HepG2 (cell line): ENCODE measurements around the gene P2RX2. TPM values are rescaled to one million over a fixed set of nuclear protein-coding genes. Genes with fewer than 3 reads are reported as not detected.
A peak's percentile ranks its signal among the peaks of the same experiment; 100 is the strongest.

Source experiments
- ATAC-seq: fragments of 200-7000 bp; cut with Tn5 transposase; 3 replicates; pipeline ENCODE4 v1.9.1; 2020; ENCODE audit warnings: mild to moderate bottlenecking, moderate library complexity
- BruUV-seq: library from RNA; stranded (reverse); fragments of 400-500 nt; replicated peaks from 2 replicates; lab custom pipeline; 2021; lab: Mats Ljungman, UMichigan
- CTCF ChIA-PET: fragments of 300-600 bp; formaldehyde crosslinking; extraction: SDS; loops from one replicate; lab custom pipeline; 2021; ENCODE audit warnings: low total read pairs, inconsistent platforms, low intra/inter-chr PET ratio; lab: Yijun Ruan, JAX
- POLR2A ChIA-PET: fragments of 350-600 bp; sonication (Branson Sonifier 250); formaldehyde crosslinking; loops from one replicate; lab custom pipeline; 2020; ENCODE audit warnings: antibody characterized with exemption, inconsistent platforms; lab: Yijun Ruan, JAX
- DNase-seq: peaks from one replicate; pipeline ENCODE4 v3.0.0-alpha.2; 2015; ENCODE audit warnings: low spot score
- FAIRE-seq: peaks from 3 replicates; lab custom pipeline; 2011; peaks lifted over from hg19 to GRCh38; lab: Jason Lieb, UNC
- H2AFZ ChIP-seq: one replicate; pipeline ENCODE4 v1.6.1; 2011; ENCODE audit warnings: low read length, inconsistent platforms
- H3K27ac ChIP-seq: fragments of 300-600 bp; 3 replicates; pipeline ENCODE4 v1.8.0; 2011; ENCODE audit warnings: mixed run types, mild to moderate bottlenecking, mixed read lengths, low read length, inconsistent platforms; ENCODE audit not compliant: insufficient read depth; ENCODE audit errors: extremely low read length
- H3K27me3 ChIP-seq, 2 experiments: fragments of 200-600 bp in 1 of 2; 2 replicates in 1 of 2; 3 replicates in 1 of 2; pipeline versions ENCODE4 v1.6.0 to v1.8.0; 2011; ENCODE audit warnings: low read length in 2 of 2, mild to moderate bottlenecking in 2 of 2, moderate library complexity in 2 of 2, inconsistent platforms in 1 of 2; ENCODE audit not compliant: insufficient read depth in 2 of 2, control insufficient read depth in 1 of 2
- H3K36me3 ChIP-seq, 2 experiments: fragments of 200-600 bp in 1 of 2; replicated peaks in 1 of 2; 2 replicates in 1 of 2; 3 replicates in 1 of 2; pipeline versions ENCODE4 v1.5.1 to v1.8.0; 2011; ENCODE audit warnings: low read length in 2 of 2, inconsistent platforms in 1 of 2; ENCODE audit not compliant: insufficient read depth in 2 of 2, control insufficient read depth in 1 of 2
- H3K4me1 ChIP-seq: 2 replicates; pipeline ENCODE4 v1.5.1; 2012; ENCODE audit warnings: low read length, inconsistent platforms; ENCODE audit not compliant: insufficient read depth
- H3K4me2 ChIP-seq: 2 replicates; pipeline ENCODE4 v1.6.0; 2011; ENCODE audit warnings: low read depth, low read length, inconsistent platforms
- H3K4me3 ChIP-seq, 3 experiments: fragments of 200-600 bp in 1 of 3; sonication (generic), shearing (Covaris generic) in 1 of 3; replicated peaks in 1 of 3; 2 replicates each; pipeline ENCODE4 v1.5.1; 2011 to 2016; ENCODE audit warnings: low read length in 3 of 3, inconsistent platforms in 2 of 3, low read depth in 2 of 3, mild to moderate bottlenecking in 2 of 3, control low read depth in 1 of 3, mixed read lengths in 1 of 3; ENCODE audit not compliant: insufficient read depth in 1 of 3
- H3K79me2 ChIP-seq: one replicate; pipeline ENCODE4 v1.6.1; 2011; ENCODE audit warnings: low read length, inconsistent platforms; ENCODE audit not compliant: insufficient read depth
- H3K9ac ChIP-seq: 2 replicates; pipeline ENCODE4 v1.6.0; 2011; ENCODE audit warnings: mild to moderate bottlenecking, low read depth, low read length, inconsistent platforms; ENCODE audit not compliant: insufficient read depth
- H3K9me3 ChIP-seq: 2 replicates; pipeline ENCODE4 v1.5.1; 2012; ENCODE audit warnings: mild to moderate bottlenecking, low read length
- H4K20me1 ChIP-seq: 2 replicates; pipeline ENCODE4 v1.6.0; 2011; ENCODE audit warnings: inconsistent platforms, mild to moderate bottlenecking, low read length, moderate library complexity; ENCODE audit not compliant: insufficient read depth
- RELA ChIP-seq: sonication (generic); formaldehyde crosslinking; IDR thresholded peaks from 2 replicates; pipeline ENCODE4 v1.4.0; 2020; ENCODE audit warnings: missing genetic modification reagents
- SETDB1 ChIP-seq: sonication (generic); formaldehyde crosslinking; IDR thresholded peaks from 2 replicates; pipeline ENCODE4 v1.5.1; 2020; ENCODE audit warnings: missing genetic modification reagents, mild to moderate bottlenecking, borderline replicate concordance
- ZMYM3 ChIP-seq: sonication (generic); formaldehyde crosslinking; IDR thresholded peaks from 2 replicates; pipeline ENCODE4 v1.5.1; 2020; ENCODE audit warnings: mild to moderate bottlenecking, missing genetic modification reagents
- ZNF121 ChIP-seq: sonication (generic); formaldehyde crosslinking; IDR thresholded peaks from 2 replicates; pipeline ENCODE4 v1.5.0; 2020; ENCODE audit warnings: mild to moderate bottlenecking, missing genetic modification reagents
- ZNF331 ChIP-seq: sonication (generic); formaldehyde crosslinking; IDR thresholded peaks from 2 replicates; pipeline ENCODE4 v1.4.0; 2020; ENCODE audit warnings: missing genetic modification reagents
- ZNF770 ChIP-seq: sonication (generic); formaldehyde crosslinking; IDR thresholded peaks from 2 replicates; pipeline ENCODE4 v1.5.0; 2020; ENCODE audit warnings: mild to moderate bottlenecking, missing genetic modification reagents
- ZNF784 ChIP-seq: sonication (generic); formaldehyde crosslinking; IDR thresholded peaks from 2 replicates; pipeline ENCODE4 v1.5.1; 2020; ENCODE audit warnings: missing genetic modification reagents, mild to moderate bottlenecking, borderline replicate concordance
- ZNF841 ChIP-seq: sonication (generic); formaldehyde crosslinking; IDR thresholded peaks from 2 replicates; pipeline ENCODE4 v1.8.1; 2023; ENCODE audit warnings: missing genetic modification reagents, borderline replicate concordance
- WGBS: methylation state at CpG from one replicate; pipeline ENCODE4 v1.1.6; 2017; ENCODE audit warnings: low lambda C conversion rate; 5-methylcytosine and 5-hydroxymethylcytosine counted together
- in situ Hi-C: cut with HindIII; loops from 2 replicates; pipeline ENCODE4 v1.10.0; 2017; ENCODE audit warnings: low pct_unique_long_range_greater_than_20kb; ENCODE audit not compliant: extremely low pct_ligation_motif_present
- intact Hi-C: fragments of 100-400 bp; cut with micrococcal nuclease; formaldehyde crosslinking; loops from one replicate; pipeline ENCODE4 v1.10.0; 2022; ENCODE audit not compliant: unreplicated experiment
- polyA plus RNA-seq, 8 experiments: library from polyadenylated mRNA; depleted of rRNA in 3 of 8; stranded (reverse) in 7 of 8; unstranded in 1 of 8; fragments of >200 nt; fragmentation: Illumina TruSeq in 4 of 8; extraction: Trizol in 4 of 8; gene quantifications; 2 replicates each; pipeline versions ENCODE4 v1.2.1 to v1.2.3, GENCODE V29; 2011 to 2016; ENCODE audit warnings: low read depth in 4 of 8, missing spikeins in 1 of 8, mixed read lengths in 1 of 8; ENCODE audit not compliant: insufficient read depth in 1 of 8
- total RNA-seq, 5 experiments: library from RNA; depleted of rRNA; stranded (reverse); fragments of >200 nt; fragmentation: Illumina TruSeq; extraction: Trizol; gene quantifications; 2 replicates each; pipeline ENCODE4 v1.2.3, GENCODE V29; 2016; ENCODE audit warnings: low read depth in 1 of 5

Gene P2RX2
- total and polyA plus RNA-seq, 2 of the 13 experiments (the other 11 are each of a cell fraction or from before 2014, with no cell fraction given): not detected

DNA sequence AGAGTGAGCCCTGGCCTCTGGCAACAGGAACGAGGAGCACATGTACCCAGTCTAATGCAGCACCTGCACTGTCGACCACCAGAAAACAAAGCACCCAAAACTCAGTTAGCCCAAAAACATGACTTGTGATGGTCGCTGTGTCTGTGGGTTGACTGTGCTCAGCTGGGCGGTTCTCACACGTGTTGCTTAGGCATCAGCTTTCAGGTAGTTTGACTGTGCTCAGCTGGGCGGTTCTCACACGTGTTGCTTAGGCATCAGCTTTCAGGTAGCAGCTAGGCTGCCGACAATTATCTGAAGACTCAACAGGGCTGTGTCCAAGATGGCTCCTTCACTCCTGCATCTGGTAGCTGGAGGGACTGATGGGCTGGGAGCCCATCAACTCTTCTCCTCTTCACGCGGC, 7.0 kb upstream of the P2RX2 start:
- FAIRE-seq: no peak
- peak; percentile 100 for TF ChIP-seq ZNF331 (CRISPR knock-in tag)
- TF ChIP-seq ZNF784: no peak
- TF ChIP-seq SETDB1 (CRISPR knock-in tag): peak; percentile 92; the same call in 1 of the 2 replicates
- no peak for TF ChIP-seq ZNF841 (CRISPR knock-in tag)
- in situ Hi-C loops: no loop called here
- no TSS peak for BruUV-seq
- no peak overlapping the region for H3K4me3 ChIP-seq
- H4K20me1 ChIP-seq: no peaks in the 10 kb centered on the region
- ChIA-PET POLR2A (no interaction called here), CTCF (no interaction called here)
- no peak overlapping the region for H3K4me2 ChIP-seq
- 73% methylated on average over 5 of the region's 10 CpGs for WGBS
- H3K36me3 ChIP-seq: no peaks in the 10 kb centered on the region
- no peak overlapping the region for H2AFZ ChIP-seq
- peaks cover 0 to 17% of the 10 kb centered on the region in 2 experiments for H3K27me3 ChIP-seq
- H3K27ac ChIP-seq: no peak overlapping the region
- ATAC-seq: no peak
- no peaks in the 10 kb centered on the region for H3K79me2 ChIP-seq
- DNase-seq: no peak
- H3K9ac ChIP-seq: no peak overlapping the region
- peaks cover 25% of the 10 kb centered on the region for H3K4me1 ChIP-seq
- peaks cover 18% of the 10 kb centered on the region for H3K9me3 ChIP-seq
- intact Hi-C loops: no loop called here

DNA sequence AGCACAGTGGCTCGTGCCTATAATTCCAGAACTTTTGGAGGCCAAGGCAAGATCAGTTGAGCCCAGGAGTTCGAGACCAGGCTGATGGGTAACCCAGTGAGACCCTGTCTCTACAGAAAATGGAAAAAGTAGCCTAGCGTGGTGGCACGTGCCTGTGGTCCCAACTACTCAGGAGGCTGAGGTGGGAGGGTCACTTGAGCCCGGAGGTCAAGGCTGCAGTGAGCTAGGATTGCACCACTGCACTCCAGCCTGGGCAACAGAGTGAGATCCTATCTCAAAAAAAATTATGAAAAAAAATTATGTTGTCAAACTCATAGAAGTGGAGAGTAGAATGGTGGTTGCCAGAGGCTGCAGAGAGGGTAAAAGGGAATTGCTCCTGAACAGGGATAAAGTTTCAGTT, 4.5 kb upstream of the P2RX2 start:
- intact Hi-C loops: no loop called here
- Histone ChIP-seq H3K4me2 (no peak overlapping the region), H3K4me1 (peaks cover 6% of the 10 kb centered on the region)
- no peak for ATAC-seq
- TF ChIP-seq ZMYM3 (peak; percentile 38; the same call in 1 of the 2 replicates), RELA (CRISPR knock-in tag) (no peak), ZNF770 (CRISPR knock-in tag) (peak; percentile 66), ZNF121 (CRISPR knock-in tag) (peak; percentile 86)
- TF ChIP-seq, all 625 proteins: peak for 3
- Histone ChIP-seq H2AFZ (no peak overlapping the region), H4K20me1 (no peaks in the 10 kb centered on the region), H3K9me3 (peaks cover 31% of the 10 kb centered on the region), H3K36me3 (no peaks in the 10 kb centered on the region), H3K27me3 (peaks cover 0 to 9% of the 10 kb centered on the region in 2 experiments; a peak in 4 of 5 replicates), H3K4me3 (no peak overlapping the region), H3K9ac (no peak overlapping the region), H3K27ac (no peak overlapping the region), H3K79me2 (no peaks in the 10 kb centered on the region)
- FAIRE-seq: no peak
- no TSS peak for BruUV-seq
- DNase-seq: no peak
- in situ Hi-C loops: no loop called here
- WGBS: 11% methylated on average over 5 of the region's 5 CpGs
- POLR2A ChIA-PET: interaction anchor here (1.2 kb wide), 1 partner anchor 14 kb away, joined by 3 read pairs; no protein-coding TSS in a partner anchor
- CTCF ChIA-PET: interaction anchor here (1.6 to 3.2 kb wide), 3 partner anchors 13 to 199 kb away, joined by 5 to 36 read pairs (median 11); no protein-coding TSS in a partner anchor
